Measurements from ENCODE around the gene REEP3.

REEP3 gene

DNA sequence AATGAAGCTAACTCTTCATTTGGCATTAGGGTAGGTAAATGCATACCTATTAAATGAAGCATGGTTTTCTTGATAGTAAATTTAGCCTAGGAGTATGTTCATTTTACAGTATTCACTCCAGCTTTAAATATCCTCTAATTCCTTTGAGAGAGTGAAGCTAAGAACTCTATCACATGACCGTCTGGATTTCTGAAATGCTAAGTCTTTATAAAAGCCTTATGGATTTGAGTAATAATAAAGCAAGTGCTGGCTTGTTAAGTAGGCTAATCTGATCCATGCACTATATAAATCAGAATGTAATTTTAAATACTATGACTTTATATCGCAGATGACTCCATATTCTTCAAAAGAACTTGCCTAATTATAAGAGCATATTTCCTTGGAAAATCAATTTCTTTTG lies 64.8 kb downstream of the REEP3 start:
- DNase-seq (ENCODE audit: low spot score) (no peak), FAIRE-seq (no peak)

DNA sequence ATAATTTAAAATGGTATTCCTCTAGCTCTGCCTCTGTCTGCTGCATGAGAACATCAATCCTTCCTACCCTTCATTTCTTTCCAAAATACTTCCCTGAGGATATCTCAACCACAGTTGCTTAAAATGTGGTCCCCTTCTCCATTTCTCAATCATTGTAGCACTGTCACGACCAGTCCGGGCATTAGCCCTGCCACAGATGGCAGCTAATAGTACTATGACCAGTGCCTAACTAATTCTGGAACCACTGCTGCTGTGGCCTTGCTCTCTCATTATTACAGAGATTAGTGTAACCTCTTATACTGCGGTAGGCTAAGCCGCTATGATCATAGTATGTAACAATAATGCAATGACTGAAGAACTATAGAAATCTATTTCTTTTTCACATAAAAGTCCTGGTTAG lies 66.0 kb downstream of the REEP3 start:
- no peak for FAIRE-seq

DNA sequence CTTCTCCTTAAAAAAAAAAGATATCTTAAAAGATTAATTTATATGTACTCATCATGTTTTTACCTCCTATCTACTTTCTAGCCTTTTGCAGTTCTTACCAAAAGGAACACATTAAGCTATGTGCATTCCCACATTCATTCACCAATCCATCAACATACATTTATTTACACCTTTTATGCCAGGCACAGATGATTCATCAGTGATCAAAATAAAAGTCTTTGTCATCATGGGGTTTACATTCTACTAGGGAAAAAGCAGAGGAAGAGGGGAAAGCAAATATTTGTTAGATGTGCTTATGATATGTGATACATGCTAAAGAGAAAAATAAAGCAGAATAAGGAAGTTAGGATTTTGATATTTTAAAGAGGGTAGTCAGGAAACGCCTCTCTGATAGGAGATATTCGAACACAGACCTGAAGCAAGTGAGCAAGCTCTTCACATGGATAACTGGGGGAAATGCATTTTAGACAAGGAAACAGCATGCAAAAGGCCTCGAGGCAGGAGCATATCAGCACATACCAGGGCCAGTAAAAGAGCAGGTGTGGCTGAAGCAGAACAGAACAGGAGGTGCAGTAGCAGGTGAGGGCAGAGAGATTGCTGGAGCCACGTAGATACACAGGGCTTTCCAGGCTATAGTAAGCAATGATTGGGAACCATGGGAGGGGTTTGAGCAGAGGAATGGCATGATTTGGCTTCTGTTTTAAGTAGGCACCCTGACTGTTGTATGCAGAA lies 67.4 kb downstream of the REEP3 start:
- no peak for FAIRE-seq
- DNase-seq (ENCODE audit: low spot score): no peak

More for the DNA sequence above, 66.0 kb downstream of the REEP3 start:
- no peak for DNase-seq (ENCODE audit: low spot score)

DNA sequence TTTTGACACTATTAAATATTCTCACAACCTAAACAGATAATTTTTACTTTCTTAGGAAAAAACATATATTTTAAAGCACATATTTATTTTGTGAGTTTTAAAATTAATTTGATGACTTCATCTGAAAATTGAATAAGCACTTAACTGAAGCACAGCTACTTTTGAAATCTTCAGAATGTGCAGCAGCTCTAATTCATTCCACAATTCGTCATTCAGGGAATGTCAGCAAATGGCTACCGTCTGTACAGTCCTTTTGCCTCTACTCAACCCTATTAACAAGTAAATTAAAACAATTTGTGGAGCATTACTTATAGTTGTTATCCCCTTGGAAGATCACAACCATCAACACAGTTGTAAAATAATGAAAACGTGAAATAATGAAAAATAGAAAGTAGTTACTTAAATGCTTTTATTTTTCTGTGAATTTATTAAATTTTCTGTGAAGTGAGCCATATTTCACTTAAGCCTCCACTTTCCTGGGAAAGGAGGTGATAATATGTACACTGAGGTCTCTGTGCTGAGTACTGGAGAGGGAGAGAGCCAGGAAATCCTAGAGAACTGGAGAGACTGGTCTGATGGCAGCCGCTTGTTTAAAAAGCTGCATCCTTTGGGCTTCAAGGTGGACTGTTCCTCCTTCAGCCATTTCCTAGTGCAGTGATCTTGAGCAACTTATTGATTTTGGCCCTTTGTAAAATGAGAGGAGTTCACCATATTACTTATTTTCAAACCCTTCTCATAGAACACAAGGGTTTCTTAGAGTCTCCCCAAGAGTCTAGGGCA lies 70.6 kb downstream of the REEP3 start:
- DNase-seq (ENCODE audit: low spot score) (no peak), FAIRE-seq (no peak)

DNA sequence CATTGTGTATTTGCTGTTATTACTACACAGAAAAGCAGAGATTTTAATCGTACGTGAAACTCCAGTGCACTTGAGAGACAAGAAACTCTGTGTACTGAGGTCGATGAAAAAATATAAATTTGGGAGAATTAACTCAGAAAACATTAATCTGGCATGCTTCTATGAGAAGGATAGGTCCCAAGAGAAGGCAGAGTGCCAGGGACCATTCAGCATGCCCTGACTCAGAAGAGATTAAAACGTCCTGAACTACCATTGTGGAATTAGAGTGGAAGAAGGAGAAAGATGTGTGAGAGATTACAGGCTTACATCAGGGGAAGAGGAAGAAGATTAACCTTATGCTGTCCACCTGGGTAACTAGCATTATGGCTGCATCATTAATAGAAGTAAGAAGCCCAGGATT lies 72.4 kb downstream of the REEP3 start:
- DNase-seq (ENCODE audit: low spot score) (no peak), FAIRE-seq (no peak)

DNA sequence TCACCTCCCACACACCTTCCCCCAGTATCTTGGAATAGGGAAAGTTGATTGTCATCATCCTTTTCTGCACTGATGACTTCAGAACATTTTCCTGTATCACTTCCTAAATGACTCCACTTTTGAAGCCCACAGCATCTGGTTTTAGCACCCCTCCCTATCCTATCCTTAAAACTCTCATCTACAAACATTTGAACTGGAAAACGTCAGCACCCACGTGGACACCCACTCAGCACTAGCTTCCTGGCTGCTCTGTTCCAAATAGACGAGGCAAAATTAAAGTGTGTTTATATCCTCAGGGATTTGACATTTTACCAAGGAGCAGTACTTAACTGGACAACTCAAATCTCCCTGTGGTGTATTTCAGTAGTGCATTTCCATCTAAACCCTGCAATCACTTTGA lies 73.9 kb downstream of the REEP3 start:
- DNase-seq (ENCODE audit: low spot score) (no peak), FAIRE-seq (no peak)

DNA sequence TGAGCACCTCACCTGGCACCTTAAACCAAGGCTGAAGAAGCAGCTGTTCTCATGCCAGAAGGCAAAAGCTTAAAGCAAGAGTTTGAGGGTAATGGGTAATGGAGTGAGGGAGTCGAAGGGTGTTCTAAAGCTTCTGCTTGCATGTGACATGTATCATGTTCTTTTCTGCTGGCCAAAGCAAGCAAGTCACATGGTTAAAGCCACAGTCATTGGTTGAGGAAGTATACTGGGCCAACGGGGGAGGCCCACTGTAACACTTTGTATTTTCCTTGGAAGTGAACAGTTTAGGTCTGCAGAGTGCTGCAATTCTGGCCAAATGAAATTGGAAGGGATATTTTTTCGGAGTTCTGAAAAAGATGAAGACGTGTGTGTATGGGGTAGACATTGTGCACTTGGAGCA lies 75.7 kb downstream of the REEP3 start:
- no peak for FAIRE-seq
- DNase-seq (ENCODE audit: low spot score): no peak

DNA sequence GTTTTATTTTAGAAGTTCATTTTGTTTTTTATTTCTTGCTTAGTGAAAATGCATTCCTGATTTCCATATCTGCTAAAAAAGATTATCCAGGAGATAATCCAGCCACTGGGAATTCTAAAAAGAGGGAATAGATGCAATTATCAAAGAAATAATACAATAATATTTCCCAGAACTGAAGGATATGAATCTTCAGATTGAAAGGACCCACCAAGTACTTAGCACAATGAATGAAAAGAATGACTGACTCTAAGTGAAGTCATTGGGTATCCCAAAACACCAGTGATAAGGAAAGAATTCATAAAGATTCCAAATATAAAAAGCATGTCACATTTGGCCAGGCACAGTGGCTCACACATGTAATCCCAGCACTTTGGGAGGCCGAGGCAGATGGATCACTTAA lies 79.3 kb downstream of the REEP3 start:
- FAIRE-seq (no peak), DNase-seq (ENCODE audit: low spot score) (no peak)

DNA sequence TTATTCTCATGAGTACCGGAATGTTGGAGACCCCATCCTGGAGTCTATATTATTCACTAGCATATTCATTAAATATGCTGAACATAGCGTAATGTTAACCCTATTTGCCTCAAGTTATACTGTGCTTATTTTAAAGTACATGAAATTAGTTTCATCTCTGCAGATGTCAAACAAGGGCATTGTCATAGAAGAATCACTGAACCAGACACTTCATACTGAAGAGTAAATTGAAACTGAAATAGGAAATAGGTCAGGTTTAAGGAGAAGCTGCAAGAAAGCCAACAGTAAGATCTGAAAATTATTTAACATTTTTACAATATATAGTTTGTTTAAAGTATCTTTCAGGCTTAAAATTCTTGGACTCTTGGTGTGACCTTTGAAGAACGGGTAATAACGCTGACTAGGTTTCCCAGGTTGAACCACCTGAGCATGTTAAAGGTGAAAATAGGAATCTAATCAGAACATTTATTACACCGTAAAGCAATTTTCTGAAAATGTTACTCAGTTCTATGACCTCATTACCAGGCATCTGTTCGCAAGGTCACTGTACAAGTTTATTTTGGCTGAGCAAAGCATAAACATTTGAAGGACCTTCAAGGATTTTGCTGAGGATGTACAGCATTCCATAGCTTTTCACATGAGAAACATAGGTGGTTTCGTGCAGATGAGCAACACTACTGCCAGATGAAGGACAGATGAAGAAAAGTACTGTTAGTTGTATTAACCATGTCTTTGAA lies 82.7 kb downstream of the REEP3 start:
- FAIRE-seq (no peak), DNase-seq (ENCODE audit: low spot score) (no peak)

DNA sequence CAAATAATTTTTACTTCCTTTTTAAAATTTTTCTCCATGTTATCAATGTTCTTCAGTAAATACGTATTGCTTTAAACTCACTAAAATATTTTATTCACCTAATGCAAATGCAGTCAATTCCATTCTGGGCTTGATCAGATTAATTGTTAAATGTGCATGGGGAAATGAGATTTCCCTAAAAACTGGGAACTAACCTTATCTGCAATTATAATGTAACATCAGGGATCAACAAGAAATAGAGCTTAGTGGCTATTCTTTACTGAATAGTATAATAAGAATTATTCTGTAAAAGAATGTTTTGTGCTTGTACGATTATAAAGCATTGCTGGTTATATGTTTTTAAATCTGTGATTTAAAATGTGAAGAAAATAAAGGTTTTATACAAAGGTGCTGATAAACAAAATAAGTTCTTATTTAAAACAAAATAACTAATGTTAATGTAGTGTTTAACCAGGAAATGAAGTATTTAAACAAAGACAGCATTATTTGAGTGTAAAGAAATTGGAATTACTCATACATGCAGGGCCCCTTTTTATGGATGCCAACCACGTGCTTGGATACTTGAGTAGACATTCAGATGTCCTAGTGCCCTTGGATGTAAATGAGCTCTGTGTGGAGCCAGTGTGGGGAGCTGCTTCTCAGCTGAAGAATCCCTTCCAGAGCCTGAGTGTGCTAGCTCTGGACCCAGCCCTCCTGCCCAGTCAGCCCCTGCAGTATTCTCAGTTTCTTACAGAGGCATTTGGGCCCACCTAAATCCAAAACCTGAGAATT lies 84.2 kb downstream of the REEP3 start:
- DNase-seq (ENCODE audit: low spot score) (peak; percentile 17), FAIRE-seq (no peak)

DNA sequence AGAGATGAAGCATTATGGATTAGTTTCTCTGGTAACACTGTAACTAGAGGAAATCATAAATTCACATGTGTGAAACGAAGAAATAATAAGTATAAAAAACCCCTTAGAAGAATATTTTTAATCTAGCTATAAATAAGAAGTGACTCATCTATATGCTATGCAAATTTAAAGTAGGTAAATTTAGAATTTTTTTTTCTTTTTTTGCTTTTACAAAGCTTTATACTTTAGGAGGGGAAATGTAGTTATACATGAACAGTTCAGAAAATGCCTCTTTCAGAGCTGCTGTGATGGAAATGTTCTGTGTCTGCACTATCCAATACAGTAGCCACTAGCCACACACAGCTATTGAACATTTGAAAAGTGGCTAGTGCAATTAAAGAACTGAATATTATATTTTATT lies 87.3 kb downstream of the REEP3 start:
- FAIRE-seq: no peak
- no peak for DNase-seq (ENCODE audit: low spot score)

DNA sequence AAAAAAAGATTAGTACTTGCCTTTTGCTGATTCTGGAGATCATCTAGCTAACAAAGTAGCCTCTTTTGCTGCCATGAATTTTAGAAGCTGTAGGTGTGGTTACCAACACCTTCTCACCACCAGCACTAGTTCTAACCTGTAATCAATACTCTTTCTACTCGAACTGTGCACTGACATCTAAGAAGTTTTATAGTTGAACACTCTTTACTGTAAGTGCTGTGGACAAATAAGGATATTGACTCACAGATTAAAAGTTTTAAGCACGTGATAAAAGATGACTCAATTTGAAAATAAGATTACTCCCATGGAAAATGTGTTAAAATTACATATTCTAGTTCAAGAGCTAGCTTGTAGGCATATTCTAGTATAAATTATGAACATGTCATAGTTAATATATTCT lies 89.9 kb downstream of the REEP3 start:
- no peak for FAIRE-seq

DNA sequence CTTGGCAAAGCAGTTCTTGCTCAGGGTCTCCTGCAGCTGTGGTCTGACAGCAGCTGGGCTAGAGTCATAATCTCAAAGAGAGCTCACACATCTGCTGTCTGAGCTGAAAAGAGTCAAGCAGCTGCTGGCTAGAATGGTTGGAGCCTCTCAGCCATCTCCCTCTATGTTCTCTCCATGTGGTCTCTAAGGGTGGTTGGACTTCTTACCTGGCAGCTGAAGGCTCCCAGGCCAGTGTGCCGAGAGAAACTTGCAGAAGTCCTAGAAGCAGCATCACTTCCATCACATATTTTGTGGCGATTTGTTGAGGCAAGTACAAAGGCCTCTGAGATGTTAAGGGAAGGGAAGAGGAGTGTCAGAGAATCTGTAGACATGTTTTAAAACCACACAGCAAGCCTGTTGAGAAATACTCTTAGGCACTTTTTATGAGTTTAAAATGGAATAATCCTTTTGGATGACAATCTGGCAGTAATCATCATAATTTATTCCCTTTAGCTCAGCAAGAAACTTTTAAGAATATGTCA lies 93.2 kb downstream of the REEP3 start:
- DNase-seq (ENCODE audit: low spot score): no peak
- FAIRE-seq: no peak

More for the DNA sequence above, 89.9 kb downstream of the REEP3 start:
- no peak for DNase-seq (ENCODE audit: low spot score)

DNA sequence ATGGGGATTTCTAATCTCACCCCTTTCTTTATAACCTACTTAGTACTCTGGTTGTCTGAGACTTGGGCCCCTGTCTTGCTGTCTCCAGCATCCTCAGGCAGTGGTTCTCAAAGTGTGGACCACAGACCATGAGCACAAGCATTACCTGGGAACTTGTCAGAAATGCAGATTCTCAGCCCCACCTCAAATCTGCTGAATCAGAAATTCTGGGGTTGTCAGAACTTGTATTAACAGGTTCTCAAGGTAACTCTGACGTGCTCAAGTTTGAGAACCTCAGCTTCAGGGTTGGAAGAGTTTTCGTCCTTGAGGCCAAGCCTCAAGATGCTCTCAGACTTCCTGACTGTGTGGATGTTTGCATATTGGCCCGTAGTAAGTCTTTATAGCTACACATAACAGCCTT lies 97.4 kb downstream of the REEP3 start:
- no peak for FAIRE-seq
- DNase-seq (ENCODE audit: low spot score): no peak

DNA sequence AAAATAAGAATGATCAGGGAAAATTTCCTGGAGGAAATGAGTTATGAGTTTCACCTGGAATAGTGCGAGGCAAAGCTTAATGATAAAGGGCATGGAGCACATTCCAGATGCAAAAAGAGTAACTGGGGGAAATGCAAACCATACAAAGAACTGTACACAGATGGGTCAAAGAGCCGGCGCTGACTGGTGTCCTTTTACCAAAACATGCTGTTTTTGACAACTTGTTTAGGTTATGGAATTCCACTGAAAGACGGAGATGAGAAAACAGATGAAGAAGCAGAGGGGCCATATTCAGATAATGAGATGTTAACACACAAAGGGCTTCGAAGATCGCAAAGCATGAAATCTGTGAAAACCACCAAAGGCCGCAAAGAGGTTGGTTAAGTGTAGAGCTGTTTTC lies 98.2 kb downstream of the REEP3 start:
- FAIRE-seq (no peak), DNase-seq (ENCODE audit: low spot score) (no peak)

DNA sequence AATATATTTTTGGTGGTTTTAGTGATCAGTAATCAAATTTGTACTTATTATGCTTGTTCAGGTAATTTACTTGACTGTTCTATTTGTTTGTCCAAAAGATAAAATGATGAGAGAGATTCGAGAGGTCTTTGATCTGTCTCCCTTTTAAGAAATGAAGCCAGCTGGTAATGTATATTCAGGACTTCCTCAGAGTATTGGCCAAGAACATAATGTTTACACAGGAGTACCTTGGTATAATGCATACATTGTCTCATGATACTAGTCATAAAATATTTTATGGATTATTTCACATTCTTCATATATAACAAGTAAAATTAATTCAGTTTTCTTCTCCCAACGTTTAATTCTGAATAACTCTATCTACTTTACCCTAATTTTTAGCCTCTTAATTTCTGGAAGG lies 100.9 kb downstream of the REEP3 start:
- no peak for DNase-seq (ENCODE audit: low spot score)
- no peak for FAIRE-seq

DNA sequence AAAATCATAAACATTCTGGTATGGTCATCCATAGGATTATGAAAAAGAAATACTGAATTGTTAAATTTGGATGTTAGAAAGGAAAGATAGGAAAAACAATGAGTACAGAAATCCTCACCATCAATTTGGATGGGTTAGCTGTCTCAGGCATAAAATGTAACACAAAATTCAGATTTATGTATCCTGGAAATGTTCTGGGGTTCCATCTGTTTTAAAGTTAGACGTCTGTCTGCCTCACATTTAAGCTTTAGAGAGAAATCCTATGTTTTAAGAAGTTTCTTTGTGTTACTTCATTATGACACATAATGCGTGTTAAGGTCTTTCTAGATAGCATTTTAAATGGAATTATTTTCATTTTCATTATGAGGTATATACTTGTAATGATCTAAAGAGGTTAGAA lies 103.5 kb downstream of the REEP3 start:
- FAIRE-seq: no peak
- DNase-seq (ENCODE audit: low spot score): no peak

DNA sequence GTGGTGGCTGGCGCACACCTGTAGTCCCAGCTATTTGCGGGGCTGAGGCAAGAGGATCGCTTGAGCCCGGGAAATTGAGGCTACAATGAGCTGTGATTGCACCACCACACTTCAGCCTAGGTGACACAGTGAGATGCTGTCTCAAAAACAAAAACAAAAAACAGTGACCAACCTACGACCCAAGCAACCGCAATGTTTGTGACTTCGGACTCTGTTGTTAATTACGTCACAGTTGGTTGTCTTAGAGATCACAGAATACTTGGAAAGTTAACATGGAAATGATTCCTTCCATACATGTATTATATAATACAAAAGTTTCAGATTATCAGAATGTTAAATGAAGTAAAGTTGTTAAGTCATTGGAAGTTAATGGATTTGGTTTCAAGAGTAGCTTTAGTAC lies 106.2 kb downstream of the REEP3 start:
- no peak for FAIRE-seq
- DNase-seq (ENCODE audit: low spot score): no peak

DNA sequence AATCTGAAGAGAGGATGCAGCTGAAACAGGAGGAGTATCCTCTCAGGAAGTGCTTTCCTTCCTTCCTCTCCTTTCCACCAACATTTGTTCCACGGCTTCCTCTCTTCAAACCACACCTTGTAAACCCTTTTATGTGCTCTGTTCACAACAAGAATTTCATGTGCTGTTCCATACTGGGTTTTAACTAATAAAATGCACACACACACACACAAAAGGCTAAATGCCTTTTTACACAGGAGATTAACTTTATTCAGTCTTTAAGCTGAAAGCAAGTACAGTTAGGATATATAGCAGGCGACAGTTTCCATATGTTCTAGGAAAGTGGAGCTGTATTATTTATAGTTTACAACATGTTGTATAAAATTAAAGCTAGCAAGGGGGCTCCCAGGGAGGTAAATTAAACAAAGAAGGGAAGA lies 106.7 kb downstream of the REEP3 start:
- DNase-seq (ENCODE audit: low spot score) (no peak), FAIRE-seq (no peak)

DNA sequence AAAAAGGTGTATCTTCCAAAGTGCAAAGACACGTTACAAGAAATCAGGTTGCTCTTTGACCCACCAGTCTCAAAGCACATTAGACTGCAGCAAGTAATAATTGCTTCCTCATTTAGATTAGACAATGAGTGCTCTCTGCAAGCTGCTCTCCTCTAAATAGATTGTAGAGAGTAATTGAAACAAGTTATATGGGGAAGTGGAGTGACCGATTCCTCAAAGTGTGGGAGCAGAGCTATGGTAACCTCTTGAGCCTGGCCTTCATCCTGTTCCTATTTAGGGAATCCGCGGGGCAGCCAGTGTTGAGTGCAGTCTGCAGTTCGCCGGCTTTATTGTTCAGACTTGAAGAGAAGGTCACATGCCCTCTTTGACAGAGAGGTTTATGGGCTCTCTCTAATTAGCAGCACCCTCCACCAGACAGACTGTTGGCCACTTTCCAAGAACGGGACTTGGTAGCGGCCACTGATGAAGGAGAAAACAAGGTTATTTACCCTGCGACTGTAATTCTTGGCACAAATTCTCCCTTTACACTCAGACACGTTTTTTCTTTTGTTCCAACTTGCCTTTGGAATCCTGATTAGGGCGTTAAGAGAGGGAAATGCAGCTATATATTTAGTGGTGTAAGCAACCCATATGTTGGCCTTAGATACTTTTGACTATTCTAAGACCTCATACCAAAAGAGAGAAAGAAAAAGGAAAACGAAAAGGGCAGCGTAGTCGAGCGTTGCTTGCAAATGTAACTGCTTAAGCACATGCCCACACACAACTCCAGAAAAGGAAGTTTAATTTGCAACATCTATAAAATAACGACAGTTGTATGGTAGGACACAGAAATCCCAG lies 107.5 kb downstream of the REEP3 start:
- FAIRE-seq: no peak
- peak; percentile 49 for DNase-seq (ENCODE audit: low spot score)
